H1 (cell line): ENCODE measurements around the gene LONP2. TPM values are rescaled to one million over a fixed set of nuclear protein-coding genes. Genes with fewer than 3 reads are reported as not detected.
A peak's percentile ranks its signal among the peaks of the same experiment; 100 is the strongest.

Experiments used
- CTCF ChIA-PET: fragments of 300-600 bp; sonication (Branson Sonifier 250); formaldehyde crosslinking; loops from one replicate; lab custom pipeline; 2021; ENCODE audit not compliant: partially characterized antibody; lab: Charles Lee
- POLR2A ChIA-PET: fragments of 300-600 bp; sonication (Branson Sonifier 250); formaldehyde crosslinking; loops from one replicate; lab custom pipeline; 2021; ENCODE audit warnings: inconsistent platforms; ENCODE audit not compliant: partially characterized antibody; lab: Charles Lee
- DNase-seq, 2 experiments: peaks; one replicate each; pipeline versions ENCODE4 v3.0.0 to v3.0.0-alpha.2; 2010 to 2022; ENCODE audit warnings: low spot score in 2 of 2, low read depth in 1 of 2, mixed read lengths in 1 of 2
- FAIRE-seq: peaks from 2 replicates; lab custom pipeline; 2011; peaks lifted over from hg19 to GRCh38; lab: Jason Lieb, UNC
- H2AFZ ChIP-seq: 2 replicates; pipeline ENCODE4 v1.8.1; 2012; ENCODE audit warnings: low read length, inconsistent platforms
- H2AK5ac ChIP-seq: 2 replicates; pipeline ENCODE4 v1.6.1; 2013; ENCODE audit warnings: low read depth, low read length
- H2BK120ac ChIP-seq: replicated peaks from 2 replicates; pipeline ENCODE3; 2013; ENCODE audit warnings: low read depth, low read length, inconsistent platforms
- H2BK12ac ChIP-seq: 2 replicates; pipeline ENCODE4 v1.6.1; 2013; ENCODE audit warnings: low read depth, low read length
- H2BK15ac ChIP-seq: 2 replicates; pipeline ENCODE4 v1.6.1; 2013; ENCODE audit warnings: low read length
- H2BK20ac ChIP-seq: 2 replicates; pipeline ENCODE4 v1.6.1; 2013; ENCODE audit warnings: low read length
- H2BK5ac ChIP-seq: 2 replicates; pipeline ENCODE4 v1.6.1; 2013; ENCODE audit warnings: low read depth, low read length
- H3K14ac ChIP-seq: 2 replicates; pipeline ENCODE4 v1.6.1; 2013; ENCODE audit warnings: inconsistent platforms; ENCODE audit not compliant: insufficient read length
- H3K18ac ChIP-seq: 2 replicates; pipeline ENCODE4 v1.6.1; 2013; ENCODE audit warnings: low read length; ENCODE audit errors: extremely low read depth
- H3K23ac ChIP-seq: 2 replicates; pipeline ENCODE4 v1.6.1; 2013; ENCODE audit warnings: inconsistent platforms; ENCODE audit not compliant: insufficient read length
- H3K23me2 ChIP-seq: 2 replicates; pipeline ENCODE4 v1.6.1; 2013; ENCODE audit warnings: low read depth, low read length
- H3K27ac ChIP-seq: 2 replicates; pipeline ENCODE4 v1.6.1; 2011; ENCODE audit warnings: low read depth, low read length, inconsistent platforms
- H3K27me3 ChIP-seq, 4 experiments: replicated peaks in 1 of 4; 1 replicate in 1 of 4; 2 replicates in 3 of 4; pipeline versions ENCODE4 v1.6.1 to v1.8.1; 2011 to 2013; ENCODE audit warnings: low read length in 3 of 4, mild to moderate bottlenecking in 3 of 4, inconsistent platforms in 2 of 4, mixed read lengths in 2 of 4, moderate library complexity in 1 of 4; ENCODE audit not compliant: control insufficient read depth in 3 of 4, insufficient read depth in 3 of 4; ENCODE audit errors: extremely low read depth in 1 of 4
- H3K36me3 ChIP-seq, 4 experiments: 2 replicates each; pipeline versions ENCODE4 v1.6.1 to v1.8.1; 2011 to 2013; ENCODE audit warnings: mild to moderate bottlenecking in 4 of 4, low read length in 3 of 4, moderate library complexity in 2 of 4, control low read depth in 1 of 4, inconsistent platforms in 1 of 4; ENCODE audit not compliant: insufficient read depth in 4 of 4, control insufficient read depth in 2 of 4
- H3K4ac ChIP-seq: replicated peaks from 2 replicates; pipeline ENCODE3; 2013; ENCODE audit warnings: low read length, low read depth, mixed read lengths, inconsistent platforms; ENCODE audit not compliant: insufficient read length
- H3K4me1 ChIP-seq, 4 experiments: replicated peaks in 1 of 4; 1 replicate in 1 of 4; 2 replicates in 3 of 4; pipeline versions ENCODE4 v1.6.1 to v1.8.1; 2011 to 2013; ENCODE audit warnings: low read length in 3 of 4, inconsistent platforms in 2 of 4, mixed read lengths in 1 of 4; ENCODE audit not compliant: insufficient read depth in 4 of 4, control insufficient read depth in 3 of 4
- H3K4me2 ChIP-seq, 2 experiments: 2 replicates each; pipeline versions ENCODE4 v1.6.1 to v1.8.1; 2011 to 2013; ENCODE audit warnings: low read depth in 2 of 2, low read length in 2 of 2, control low read depth in 1 of 2, inconsistent platforms in 1 of 2, mild to moderate bottlenecking in 1 of 2; ENCODE audit not compliant: insufficient read depth in 1 of 2
- H3K4me3 ChIP-seq, 4 experiments: fragments of 200-600, 300-600 bp in 1 of 4; sonication (generic), shearing (Covaris generic), sonication (Bioruptor Twin) in 1 of 4; 2 replicates each; pipeline versions ENCODE4 v1.5.1 to v1.8.1; 2011 to 2016; ENCODE audit warnings: low read length in 4 of 4, low read depth in 3 of 4, control low read depth in 2 of 4, inconsistent platforms in 2 of 4, mild to moderate bottlenecking in 2 of 4, mixed read lengths in 1 of 4, moderate library complexity in 1 of 4; ENCODE audit not compliant: insufficient read depth in 2 of 4; ENCODE audit errors: extremely low read depth in 1 of 4
- H3K56ac ChIP-seq: replicated peaks from 2 replicates; pipeline ENCODE3; 2013; ENCODE audit warnings: low read depth, mild to moderate bottlenecking, mixed read lengths, low read length, inconsistent platforms; ENCODE audit not compliant: insufficient read length
- H3K79me1 ChIP-seq: 2 replicates; pipeline ENCODE4 v1.6.1; 2013; ENCODE audit warnings: low read depth, low read length, control low read depth
- H3K79me2 ChIP-seq, 2 experiments: 2 replicates each; pipeline versions ENCODE4 v1.6.1 to v1.8.1; 2012 to 2013; ENCODE audit warnings: low read length in 2 of 2, mild to moderate bottlenecking in 2 of 2, inconsistent platforms in 1 of 2; ENCODE audit not compliant: insufficient read depth in 2 of 2, control insufficient read depth in 1 of 2
- H3K9ac ChIP-seq, 4 experiments: replicated peaks in 1 of 4; 1 replicate in 1 of 4; 2 replicates in 3 of 4; pipeline versions ENCODE4 v1.6.1 to v1.8.1; 2011 to 2013; ENCODE audit warnings: low read depth in 3 of 4, low read length in 3 of 4, control low read depth in 2 of 4, mild to moderate bottlenecking in 2 of 4, moderate library complexity in 2 of 4, inconsistent platforms in 1 of 4; ENCODE audit errors: extremely low read depth in 1 of 4
- H3K9me3 ChIP-seq, 2 experiments: 2 replicates each; pipeline versions ENCODE4 v1.6.1 to v1.8.1; 2012 to 2013; ENCODE audit warnings: mild to moderate bottlenecking in 2 of 2, moderate library complexity in 2 of 2, control low read depth in 1 of 2, inconsistent platforms in 1 of 2, low read depth in 1 of 2, low read length in 1 of 2, mixed read lengths in 1 of 2; ENCODE audit not compliant: insufficient read depth in 2 of 2
- H4K20me1 ChIP-seq, 2 experiments: replicated peaks in 1 of 2; 2 replicates each; pipeline versions ENCODE3 to v1.8.1; 2011 to 2013; ENCODE audit warnings: inconsistent platforms in 2 of 2, low read length in 2 of 2, mild to moderate bottlenecking in 1 of 2; ENCODE audit not compliant: insufficient read depth in 2 of 2, control insufficient read depth in 1 of 2
- H4K5ac ChIP-seq: 2 replicates; pipeline ENCODE4 v1.6.1; 2013; ENCODE audit warnings: low read length, low read depth, mixed read lengths, inconsistent platforms; ENCODE audit not compliant: insufficient read length
- H4K8ac ChIP-seq: 2 replicates; pipeline ENCODE4 v1.8.0; 2013; ENCODE audit warnings: mild to moderate bottlenecking, moderate library complexity, low read length, inconsistent platforms; ENCODE audit not compliant: insufficient read depth; ENCODE audit errors: extremely low read depth
- H4K91ac ChIP-seq: replicated peaks from 2 replicates; pipeline ENCODE3; 2013; ENCODE audit warnings: low read length, mixed read lengths, inconsistent platforms; ENCODE audit not compliant: insufficient read length
- EGR1 ChIP-seq: IDR thresholded peaks from 2 replicates; pipeline ENCODE4 v1.6.1; 2011; ENCODE audit warnings: low read depth, low read length, borderline replicate concordance
- EZH2 ChIP-seq: fragments of 200-600 bp; sonication (generic); IDR thresholded peaks from 2 replicates; pipeline ENCODE4 v1.7.1; 2012; ENCODE audit warnings: low read depth, mild to moderate bottlenecking, moderate library complexity, low read length, inconsistent platforms; ENCODE audit not compliant: severe bottlenecking
- GABPA ChIP-seq: IDR thresholded peaks from 2 replicates; pipeline ENCODE4 v1.6.1; 2011; ENCODE audit warnings: mild to moderate bottlenecking, low read length, moderate library complexity, borderline replicate concordance; ENCODE audit not compliant: insufficient read depth
- HDAC2 ChIP-seq, 2 experiments: fragments of 300-600 bp in 1 of 2; sonication (generic) in 1 of 2; IDR thresholded peaks; 2 replicates each; pipeline ENCODE4 v1.6.1; 2011 to 2012; ENCODE audit warnings: low read depth in 2 of 2, low read length in 2 of 2, mild to moderate bottlenecking in 2 of 2, moderate library complexity in 2 of 2, borderline replicate concordance in 1 of 2, inconsistent platforms in 1 of 2
- JUN ChIP-seq: IDR thresholded peaks from 2 replicates; pipeline ENCODE4 v1.6.1; 2011; ENCODE audit warnings: low read depth, mild to moderate bottlenecking, improper control_type of control experiment, low read length
- NANOG ChIP-seq: IDR thresholded peaks from 2 replicates; pipeline ENCODE4 v1.6.1; 2011; ENCODE audit warnings: low read length, low read depth, mild to moderate bottlenecking, inconsistent platforms; ENCODE audit not compliant: insufficient read depth, poor library complexity, severe bottlenecking
- POLR2A ChIP-seq, 2 experiments: IDR thresholded peaks; 1 replicate in 1 of 2; 2 replicates in 1 of 2; pipeline ENCODE4 v1.6.1; 2011; ENCODE audit warnings: low read depth in 2 of 2, low read length in 2 of 2, mild to moderate bottlenecking in 2 of 2; ENCODE audit errors: control extremely low read depth in 1 of 2
- POU5F1 ChIP-seq: IDR thresholded peaks from 2 replicates; pipeline ENCODE4 v1.6.1; 2011; ENCODE audit warnings: low read depth, mild to moderate bottlenecking, low read length, moderate library complexity
- RXRA ChIP-seq: IDR thresholded peaks from 2 replicates; pipeline ENCODE4 v1.6.1; 2011; ENCODE audit warnings: low read depth, mild to moderate bottlenecking, low read length, moderate library complexity; ENCODE audit not compliant: insufficient read depth
- SIRT6 ChIP-seq: IDR thresholded peaks from one replicate; pipeline ENCODE4 v1.7.1; 2012; ENCODE audit warnings: low read length, inconsistent platforms
- SIX5 ChIP-seq: IDR thresholded peaks from 2 replicates; pipeline ENCODE4 v1.6.1; 2011; ENCODE audit warnings: mild to moderate bottlenecking, low read depth, low read length
- SRF ChIP-seq: IDR thresholded peaks from 2 replicates; pipeline ENCODE4 v1.6.1; 2011; ENCODE audit warnings: mild to moderate bottlenecking, low read depth, low read length, moderate library complexity
- WGBS, 2 experiments: shearing (Covaris generic) in 1 of 2; methylation state at CpG; one replicate each; pipeline versions ENCODE4 v1.1.6 to v1.1.7; 2013 to 2015; ENCODE audit warnings: low lambda C conversion rate in 2 of 2, mixed read lengths in 2 of 2, inconsistent platforms in 1 of 2, low coverage in 1 of 2, missing lambda C conversion rate in 1 of 2; ENCODE audit not compliant: insufficient replicate concordance in 2 of 2, insufficient coverage in 1 of 2, insufficient read length in 1 of 2; ENCODE audit errors: extremely low coverage in 1 of 2, missing lambda C conversion rate in 1 of 2; 5-methylcytosine and 5-hydroxymethylcytosine counted together
- polyA plus RNA-seq, 7 experiments: library from polyadenylated mRNA; depleted of rRNA in 3 of 7; stranded (reverse) in 5 of 7; unstranded in 2 of 7; fragments of >200 nt in 5 of 7; fragments of 200-250 nt in 2 of 7; gene quantifications; 1 replicate in 5 of 7; 2 replicates in 1 of 7; 4 replicates in 1 of 7; pipeline versions ENCODE4 v1.2.1 to v1.2.3, GENCODE V29; 2011 to 2013; ENCODE audit warnings: missing spikeins in 2 of 7, mixed read lengths in 2 of 7
- total RNA-seq: library from RNA; stranded (reverse); fragmentation: NEBNext Ultra II Directional; extraction: Animal tissue kit (Norgen Biotek cat#: 25700); gene quantifications from 2 replicates; pipeline ENCODE4 v1.2.1, GENCODE V29; 2021
- TF ChIP-seq, protein P1 (sequence below): IDR thresholded peaks from 2 replicates; pipeline ENCODE4 v1.6.1; 2012; ENCODE audit warnings: inconsistent platforms

Gene LONP2
- total and polyA plus RNA-seq, 2 of the 8 experiments (the other 6 are each of a cell fraction or from before 2014, with no cell fraction given): 8.1 to 23.1 TPM

DNA sequence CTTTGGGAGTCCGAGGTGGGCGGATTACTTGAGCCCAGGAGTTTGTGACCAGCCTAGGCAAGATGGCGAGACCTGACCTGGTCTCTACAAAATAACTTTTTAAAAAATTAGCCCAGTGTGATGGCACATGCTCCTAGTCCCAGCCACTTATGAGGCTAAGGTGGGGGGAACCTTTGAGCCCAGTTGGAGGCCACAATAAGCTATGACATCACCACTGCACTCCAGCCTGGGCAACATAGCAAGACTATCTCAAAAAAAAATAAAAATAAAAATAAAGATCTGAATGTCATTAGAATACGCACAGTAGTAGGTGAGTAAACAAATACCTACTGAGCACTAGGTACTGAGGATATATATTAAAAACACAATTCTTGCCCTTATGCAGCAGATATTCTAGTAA, 138.0 kb downstream of the LONP2 start:
- Histone ChIP-seq H3K36me3 (no peaks in the 10 kb centered on the region), H3K79me1 (no peaks in the 10 kb centered on the region; the same call in 1 of the 2 replicates), H2BK5ac (no peak overlapping the region), H3K18ac (no peak overlapping the region), H3K4me1 (peaks cover 0 to 17% (median 12%) of the 10 kb centered on the region in 4 experiments), H4K5ac (no peak overlapping the region), H3K27ac (no peak overlapping the region), H3K23ac (no peak overlapping the region), H3K14ac (no peak overlapping the region), H3K4me2 (no peak overlapping the region), H2BK20ac (no peak overlapping the region), H2BK12ac (no peak overlapping the region), H3K9ac (no peak overlapping the region), H3K56ac (no peak overlapping the region), H3K79me2 (peaks cover 49 to 75% of the 10 kb centered on the region in 2 experiments), H2BK15ac (no peak overlapping the region), H3K27me3 (no peaks in the 10 kb centered on the region), H2AK5ac (no peak overlapping the region), H3K9me3 (no peaks in the 10 kb centered on the region), H2AFZ (no peak overlapping the region), H4K91ac (no peak overlapping the region), H3K4me3 (peak overlapping the region in 1 of 4 experiments; percentile 96; a peak in 1 of 8 replicates), H2BK120ac (no peak overlapping the region), H3K23me2 (peaks cover 9% of the 10 kb centered on the region), H4K20me1 (peaks cover 7% of the 10 kb centered on the region in 2 experiments), H3K4ac (no peak overlapping the region), H4K8ac (peak overlapping the region; percentile 32; the same call in 1 of the 2 replicates)
- DNase-seq (no peak), FAIRE-seq (no peak)
- TF ChIP-seq SIX5 (no peak), POLR2A (IDR thresholded peaks at IDR 0.05; ENCODE audit: control extremely low read depth in 1 of 2, low read depth in 2 of 2, low read length in 2 of 2) (no peak), EGR1 (no peak), HDAC2 (IDR thresholded peaks at IDR 0.05; ENCODE audit: borderline replicate concordance in 1 of 2, low read depth in 2 of 2, low read length in 2 of 2) (no peak), GABPA (no peak), SRF (no peak), RXRA (no peak), SIRT6 (no peak), EZH2 (no peak), NANOG (no peak), POU5F1 (no peak), JUN (no peak)
- TF ChIP-seq, protein P1, sequence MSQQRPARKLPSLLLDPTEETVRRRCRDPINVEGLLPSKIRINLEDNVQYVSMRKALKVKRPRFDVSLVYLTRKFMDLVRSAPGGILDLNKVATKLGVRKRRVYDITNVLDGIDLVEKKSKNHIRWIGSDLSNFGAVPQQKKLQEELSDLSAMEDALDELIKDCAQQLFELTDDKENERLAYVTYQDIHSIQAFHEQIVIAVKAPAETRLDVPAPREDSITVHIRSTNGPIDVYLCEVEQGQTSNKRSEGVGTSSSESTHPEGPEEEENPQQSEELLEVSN: no peak
- ChIA-PET CTCF (no interaction called here), POLR2A (interaction anchor here (11.9 kb wide), 1 partner anchor 14 kb away, joined by 156 read pairs; no protein-coding TSS in a partner anchor)
- WGBS, 2 experiments: 90% methylated on average over 4 of the region's 4 CpGs; no CpG with 5 or more reads in 1 of the 2 experiments
